ENCODE results near the gene CTNS.

GRCh38 chr17:3693829-3694231 lies 57.3 kb downstream of the CTNS start:
- no peak for TF ChIP-seq POLR2A (IDR thresholded peaks at IDR 0.05)
- no peak for TF ChIP-seq CTCF (IDR thresholded peaks at IDR 0.05)
- TF ChIP-seq POLR2AphosphoS5 (IDR thresholded peaks at IDR 0.05; ENCODE audit: insufficient read depth in 1 of 2, low read depth in 1 of 2) = no peak

Measured in vagina (tissue), 2 donors.